C4-2B (cell line): Measurements from ENCODE around the gene PPM1N.

Experiments
- ZFX ChIP-seq: fragments of 450-650 bp; IDR thresholded peaks from 2 replicates; pipeline ENCODE4 v1.6.1; 2017
- TF ChIP-seq, protein P1 (sequence below): fragments of 450-650 bp; conservative IDR thresholded peaks from 2 replicates; pipeline ENCODE4 v1.5.1; 2017; ENCODE audit warnings: mild to moderate bottlenecking

DNA sequence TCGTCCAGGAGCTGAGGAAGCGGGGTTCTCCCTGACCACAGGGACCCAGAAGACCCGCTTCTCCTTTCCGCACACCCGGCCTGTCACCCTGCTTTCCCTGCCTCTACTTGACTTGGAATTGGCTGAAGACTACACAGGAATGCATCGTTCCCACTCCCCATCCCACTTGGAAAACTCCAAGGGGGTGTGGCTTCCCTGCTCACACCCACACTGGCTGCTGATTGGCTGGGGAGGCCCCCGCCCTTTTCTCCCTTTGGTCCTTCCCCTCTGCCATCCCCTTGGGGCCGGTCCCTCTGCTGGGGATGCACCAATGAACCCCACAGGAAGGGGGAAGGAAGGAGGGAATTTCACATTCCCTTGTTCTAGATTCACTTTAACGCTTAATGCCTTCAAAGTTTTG is 27.9 kb downstream of the PPM1N start:
- TF ChIP-seq, protein P1, sequence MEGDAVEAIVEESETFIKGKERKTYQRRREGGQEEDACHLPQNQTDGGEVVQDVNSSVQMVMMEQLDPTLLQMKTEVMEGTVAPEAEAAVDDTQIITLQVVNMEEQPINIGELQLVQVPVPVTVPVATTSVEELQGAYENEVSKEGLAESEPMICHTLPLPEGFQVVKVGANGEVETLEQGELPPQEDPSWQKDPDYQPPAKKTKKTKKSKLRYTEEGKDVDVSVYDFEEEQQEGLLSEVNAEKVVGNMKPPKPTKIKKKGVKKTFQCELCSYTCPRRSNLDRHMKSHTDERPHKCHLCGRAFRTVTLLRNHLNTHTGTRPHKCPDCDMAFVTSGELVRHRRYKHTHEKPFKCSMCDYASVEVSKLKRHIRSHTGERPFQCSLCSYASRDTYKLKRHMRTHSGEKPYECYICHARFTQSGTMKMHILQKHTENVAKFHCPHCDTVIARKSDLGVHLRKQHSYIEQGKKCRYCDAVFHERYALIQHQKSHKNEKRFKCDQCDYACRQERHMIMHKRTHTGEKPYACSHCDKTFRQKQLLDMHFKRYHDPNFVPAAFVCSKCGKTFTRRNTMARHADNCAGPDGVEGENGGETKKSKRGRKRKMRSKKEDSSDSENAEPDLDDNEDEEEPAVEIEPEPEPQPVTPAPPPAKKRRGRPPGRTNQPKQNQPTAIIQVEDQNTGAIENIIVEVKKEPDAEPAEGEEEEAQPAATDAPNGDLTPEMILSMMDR, result no peak
- TF ChIP-seq ZFX, result no peak
